WI38 (cell line): ENCODE data around the gene BCL2L11.

Source experiments
- H3K4me3 ChIP-seq: 2 replicates; pipeline ENCODE4 v1.5.1; 2011; ENCODE audit warnings: low read depth, mild to moderate bottlenecking, control low read depth, low read length
- CTCF ChIP-seq: IDR thresholded peaks from 2 replicates; pipeline ENCODE4 v1.5.1; 2012; ENCODE audit warnings: low read depth, mild to moderate bottlenecking, control low read depth, low read length

Gene BCL2L11

DNA sequence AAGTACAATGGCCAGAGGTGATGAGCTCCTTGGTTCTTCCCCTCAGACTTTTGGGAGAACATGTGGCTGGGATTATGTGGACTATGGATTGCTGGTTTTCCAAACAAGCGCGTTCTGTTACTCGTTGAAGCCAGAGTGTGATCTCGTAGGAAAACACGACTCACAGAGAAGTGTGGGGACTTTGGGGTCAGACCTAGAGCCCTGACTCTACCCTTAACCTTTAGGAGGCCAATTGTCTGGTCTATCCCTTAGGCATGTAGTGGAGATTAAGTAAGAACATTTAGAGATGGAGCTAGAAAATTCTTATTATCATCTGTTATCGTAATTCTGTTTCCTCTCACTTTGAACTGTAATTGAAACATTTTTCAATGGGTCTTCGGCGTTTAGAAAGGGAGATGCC, 35.8 kb downstream of the BCL2L11 start:
- no peak overlapping the region for H3K4me3 ChIP-seq
- no peak for TF ChIP-seq CTCF

- TF ChIP-seq CTCF = no peak
- no peak overlapping the region for H3K4me3 ChIP-seq
Measured at GRCh38 chr2:111157071-111157661, 36.5 kb downstream of the BCL2L11 start.

DNA sequence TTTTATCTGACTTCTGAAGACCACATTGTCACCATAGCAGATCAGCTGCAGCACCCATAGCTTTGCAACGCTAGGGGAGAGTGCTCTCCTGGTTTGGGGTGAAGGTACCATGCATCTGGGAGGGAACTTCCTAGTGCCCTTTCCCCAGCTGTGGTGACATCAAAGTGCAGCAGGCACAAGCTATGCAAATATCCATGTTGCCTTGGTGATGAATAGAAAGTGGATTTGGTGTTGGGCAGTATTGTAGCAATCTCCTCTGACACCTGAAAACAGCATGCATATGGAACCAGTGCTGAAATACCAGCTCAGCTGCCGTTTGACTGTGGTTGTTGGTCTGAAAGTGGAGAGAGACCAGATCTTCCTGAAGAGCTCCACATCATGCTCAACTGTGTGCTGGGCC, 37.1 kb downstream of the BCL2L11 start:
- TF ChIP-seq CTCF = no peak
- H3K4me3 ChIP-seq = no peak overlapping the region

DNA sequence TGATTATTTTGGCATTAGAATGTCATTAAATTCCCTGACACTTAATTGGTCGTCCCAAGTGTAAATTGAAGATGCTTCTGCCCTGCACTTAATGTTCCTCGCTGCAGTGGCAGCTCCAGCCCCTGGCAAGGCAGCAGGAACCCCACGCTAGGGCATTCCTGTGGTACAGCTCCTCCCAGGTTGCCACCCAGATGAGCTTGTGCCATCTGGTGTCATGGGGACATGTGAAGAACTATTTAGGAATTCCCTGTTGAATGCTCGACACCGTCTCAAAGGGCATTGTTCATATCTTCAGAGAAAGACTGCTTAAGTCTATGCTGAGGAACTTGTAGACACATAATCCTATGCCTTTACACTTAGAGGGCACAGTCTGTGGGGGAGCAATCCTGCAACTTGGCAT, 38.9 kb downstream of the BCL2L11 start:
- H3K4me3 ChIP-seq = no peak overlapping the region
- no peak for TF ChIP-seq CTCF

GRCh38 chr2:111160758-111161157, 40.0 kb downstream of the BCL2L11 start:
- no peak for TF ChIP-seq CTCF
- H3K4me3 ChIP-seq = no peak overlapping the region

- TF ChIP-seq CTCF = no peak
- no peak overlapping the region for H3K4me3 ChIP-seq
Measured at GRCh38 chr2:111161971-111162370, 41.3 kb downstream of the BCL2L11 start.

DNA sequence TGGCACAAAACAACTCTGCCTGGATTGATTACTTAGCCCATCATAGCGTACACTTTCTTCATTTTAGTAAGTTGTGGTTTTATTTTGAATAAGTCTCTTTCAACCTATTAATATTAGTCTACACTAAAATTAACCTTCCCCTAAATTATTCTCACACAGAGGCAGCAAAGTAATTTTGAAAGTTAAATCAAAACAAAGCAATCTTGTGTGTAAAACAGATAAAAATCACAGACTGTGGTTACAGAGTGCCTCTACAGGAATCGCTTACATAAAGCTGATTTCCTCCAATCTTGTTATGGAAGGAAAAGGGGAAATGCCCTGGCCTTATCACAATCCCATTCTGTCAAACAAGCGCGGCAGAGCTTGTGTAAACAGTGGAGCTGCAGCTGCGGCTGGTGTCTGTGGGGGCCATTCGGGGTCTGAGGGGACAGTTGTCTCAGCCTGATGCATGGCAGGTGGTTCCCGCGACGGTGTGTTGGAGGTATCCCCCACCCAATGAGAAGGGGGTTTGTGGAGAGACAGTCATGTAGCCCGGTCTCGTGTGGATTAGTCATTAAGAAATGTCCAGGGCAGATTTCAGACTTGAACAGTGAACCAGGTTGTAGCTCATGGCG, 42.1 kb downstream of the BCL2L11 start:
- no peak overlapping the region for H3K4me3 ChIP-seq
- TF ChIP-seq CTCF = no peak
